IMR-90 (cell line): ENCODE data around the gene CDH23. TPM values are rescaled to one million over a fixed set of nuclear protein-coding genes. Genes with fewer than 3 reads are reported as not detected.

Source experiments
- ATAC-seq: fragments of 200-7000 bp; cut with Tn5 transposase; 2 replicates; pipeline ENCODE4 v1.9.1; 2020; ENCODE audit warnings: low read depth, mild to moderate bottlenecking, moderate library complexity
- BruUV-seq: library from RNA; stranded (reverse); fragments of 400-500 nt; replicated peaks from 2 replicates; lab custom pipeline; 2021; lab: Mats Ljungman, UMichigan
- CTCF ChIA-PET: fragments of 300-600 bp; formaldehyde crosslinking; extraction: SDS; loops from one replicate; lab custom pipeline; 2021; ENCODE audit warnings: antibody characterized with exemption; lab: Yijun Ruan, JAX
- POLR2A ChIA-PET: fragments of 300-600 bp; sonication (Branson Sonifier 250); formaldehyde crosslinking; loops from one replicate; lab custom pipeline; 2022; ENCODE audit warnings: antibody characterized with exemption; ENCODE audit not compliant: unreplicated experiment; lab: Charles Lee
- DNase-seq: peaks from one replicate; pipeline ENCODE4 v3.0.0; 2013
- H2AFZ ChIP-seq: replicated peaks from 2 replicates; pipeline ENCODE3; 2013; ENCODE audit warnings: low read length, mild to moderate bottlenecking; ENCODE audit not compliant: poor library complexity
- H2AK5ac ChIP-seq: 2 replicates; pipeline ENCODE4 v1.6.1; 2013; ENCODE audit warnings: low read depth, low read length, inconsistent platforms
- H2AK9ac ChIP-seq: replicated peaks from 2 replicates; pipeline ENCODE3; 2013; ENCODE audit warnings: mild to moderate bottlenecking, low read depth, low read length, moderate library complexity; ENCODE audit not compliant: poor library complexity
- H2BK120ac ChIP-seq: 2 replicates; pipeline ENCODE4 v1.6.1; 2013; ENCODE audit warnings: low read depth, low read length, inconsistent platforms
- H2BK15ac ChIP-seq: 3 replicates; pipeline ENCODE4 v1.6.1; 2013; ENCODE audit warnings: low read depth, low read length, inconsistent platforms
- H2BK20ac ChIP-seq: 2 replicates; pipeline ENCODE4 v1.6.1; 2013; ENCODE audit warnings: low read depth, mild to moderate bottlenecking, inconsistent platforms, low read length, moderate library complexity
- H2BK5ac ChIP-seq: 2 replicates; pipeline ENCODE4 v1.6.1; 2013; ENCODE audit warnings: mild to moderate bottlenecking, low read depth, low read length, inconsistent platforms; ENCODE audit not compliant: poor library complexity, severe bottlenecking
- H3K14ac ChIP-seq: replicated peaks from 2 replicates; pipeline ENCODE4 v1.6.1; 2013; ENCODE audit warnings: low read depth, low read length, inconsistent platforms
- H3K18ac ChIP-seq: 2 replicates; pipeline ENCODE4 v1.6.1; 2013; ENCODE audit warnings: low read depth, low read length, control low read depth
- H3K23ac ChIP-seq: 2 replicates; pipeline ENCODE4 v1.6.1; 2013; ENCODE audit warnings: low read depth, low read length, inconsistent platforms
- H3K27ac ChIP-seq: 2 replicates; pipeline ENCODE4 v1.5.1; 2013; ENCODE audit warnings: mild to moderate bottlenecking, control low read depth, low read length; ENCODE audit not compliant: insufficient read depth
- H3K27me3 ChIP-seq: 2 replicates; pipeline ENCODE4 v1.6.1; 2013; ENCODE audit warnings: low read length; ENCODE audit not compliant: control insufficient read depth, insufficient read depth
- H3K36me3 ChIP-seq: 2 replicates; pipeline ENCODE4 v1.6.1; 2013; ENCODE audit warnings: low read length, mixed read lengths; ENCODE audit not compliant: control insufficient read depth, insufficient read depth
- H3K4ac ChIP-seq: 2 replicates; pipeline ENCODE4 v1.6.1; 2013; ENCODE audit warnings: low read depth, low read length, inconsistent platforms
- H3K4me1 ChIP-seq: 2 replicates; pipeline ENCODE4 v1.6.1; 2013; ENCODE audit warnings: low read length, mixed read lengths; ENCODE audit not compliant: control insufficient read depth, insufficient read depth
- H3K4me2 ChIP-seq: 2 replicates; pipeline ENCODE4 v1.6.1; 2013; ENCODE audit warnings: low read depth, mild to moderate bottlenecking, control low read depth, low read length, moderate library complexity
- H3K4me3 ChIP-seq: 2 replicates; pipeline ENCODE4 v1.5.1; 2013; ENCODE audit warnings: low read depth, mild to moderate bottlenecking, control low read depth, low read length, moderate library complexity; ENCODE audit not compliant: insufficient read depth
- H3K56ac ChIP-seq: 2 replicates; pipeline ENCODE4 v1.6.1; 2013; ENCODE audit warnings: low read length, inconsistent platforms; ENCODE audit not compliant: insufficient read depth; ENCODE audit errors: extremely low read depth
- H3K79me1 ChIP-seq, 2 experiments: 2 replicates each; pipeline ENCODE4 v1.6.1; 2013; ENCODE audit warnings: low read length in 2 of 2, inconsistent platforms in 1 of 2, low read depth in 1 of 2
- H3K9ac ChIP-seq: 2 replicates; pipeline ENCODE4 v1.6.1; 2013; ENCODE audit warnings: low read depth, low read length, control low read depth
- H3K9me1 ChIP-seq: 2 replicates; pipeline ENCODE4 v1.6.1; 2013; ENCODE audit warnings: low read length, inconsistent platforms; ENCODE audit not compliant: insufficient read depth
- H3K9me3 ChIP-seq: 2 replicates; pipeline ENCODE4 v1.6.1; 2013; ENCODE audit warnings: low read length; ENCODE audit not compliant: control insufficient read depth, insufficient read depth
- H4K20me1 ChIP-seq: 2 replicates; pipeline ENCODE4 v1.6.1; 2013; ENCODE audit warnings: low read length, inconsistent platforms; ENCODE audit not compliant: insufficient read depth
- H4K5ac ChIP-seq: 2 replicates; pipeline ENCODE4 v1.6.1; 2013; ENCODE audit warnings: mild to moderate bottlenecking, low read depth, low read length, control low read depth
- H4K8ac ChIP-seq, 2 experiments: 2 replicates each; pipeline ENCODE4 v1.6.1; 2013; ENCODE audit warnings: low read depth in 2 of 2, low read length in 2 of 2, control low read depth in 1 of 2, inconsistent platforms in 1 of 2
- H4K91ac ChIP-seq: 2 replicates; pipeline ENCODE4 v1.6.1; 2013; ENCODE audit warnings: low read depth, low read length, inconsistent platforms; ENCODE audit not compliant: insufficient read depth
- BHLHE40 ChIP-seq: fragments of 150-350 bp; IDR thresholded peaks from 2 replicates; pipeline ENCODE4 v1.6.1; 2016; ENCODE audit warnings: mild to moderate bottlenecking, low read depth, low read length
- CEBPB ChIP-seq: IDR thresholded peaks from 2 replicates; pipeline ENCODE4 v1.6.1; 2012; ENCODE audit warnings: low read depth, low read length, improper control_type of control experiment
- CHD1 ChIP-seq: IDR thresholded peaks from 2 replicates; pipeline ENCODE4 v1.6.1; 2012; ENCODE audit warnings: low read depth, low read length, improper control_type of control experiment
- FOS ChIP-seq: fragments of 150-350 bp; IDR thresholded peaks from 2 replicates; pipeline ENCODE4 v1.6.1; 2016; ENCODE audit warnings: low read depth, low read length
- MAFK ChIP-seq: IDR thresholded peaks from 2 replicates; pipeline ENCODE4 v1.6.1; 2012; ENCODE audit warnings: low read depth, low read length, improper control_type of control experiment
- MAZ ChIP-seq: IDR thresholded peaks from 2 replicates; pipeline ENCODE4 v1.6.1; 2012; ENCODE audit warnings: low read depth, mild to moderate bottlenecking, low read length, improper control_type of control experiment, moderate library complexity, borderline replicate concordance
- MXI1 ChIP-seq: IDR thresholded peaks from 2 replicates; pipeline ENCODE4 v1.6.1; 2012; ENCODE audit warnings: low read depth, mild to moderate bottlenecking, low read length, moderate library complexity, borderline replicate concordance
- NFE2L2 ChIP-seq: fragments of 150-350 bp; IDR thresholded peaks from 2 replicates; pipeline ENCODE4 v1.6.1; 2016; ENCODE audit warnings: low read depth, mild to moderate bottlenecking, low read length
- POLR2A ChIP-seq: IDR thresholded peaks from 2 replicates; pipeline ENCODE4 v1.6.1; 2012; ENCODE audit warnings: mild to moderate bottlenecking, low read depth, low read length
- RAD21 ChIP-seq: IDR thresholded peaks from 2 replicates; pipeline ENCODE4 v1.6.1; 2012; ENCODE audit warnings: low read length, improper control_type of control experiment
- RCOR1 ChIP-seq: IDR thresholded peaks from 2 replicates; pipeline ENCODE4 v1.6.1; 2012; ENCODE audit warnings: mild to moderate bottlenecking, low read length, improper control_type of control experiment; ENCODE audit not compliant: insufficient replicate concordance
- RFX5 ChIP-seq: IDR thresholded peaks from 2 replicates; pipeline ENCODE4 v1.8.0; 2012; ENCODE audit warnings: low read depth, mild to moderate bottlenecking, low read length, moderate library complexity
- SMC3 ChIP-seq: fragments of 150-350 bp; IDR thresholded peaks from 2 replicates; pipeline ENCODE4 v1.6.1; 2016; ENCODE audit warnings: low read depth, mild to moderate bottlenecking, antibody characterized with exemption, low read length, moderate library complexity
- WGBS, 2 experiments: methylation state at CpG; one replicate each; pipeline versions ENCODE4 v1.1.5 to v1.1.7; 2013; ENCODE audit warnings: missing lambda C conversion rate in 2 of 2; ENCODE audit not compliant: insufficient read length in 1 of 2; ENCODE audit errors: extremely low coverage in 2 of 2; 5-methylcytosine and 5-hydroxymethylcytosine counted together
- dilution Hi-C: fragments of 300-500 bp; cut with HindIII; formaldehyde crosslinking; loops from one replicate; pipeline ENCODE4 v1.14.3; 2018; ENCODE audit warnings: low sequenced_read_pairs; ENCODE audit not compliant: unreplicated experiment
- in situ Hi-C: fragments of 300-500 bp; cut with MboI; formaldehyde crosslinking; loops from 3 replicates; pipeline ENCODE4 v1.14.3; 2019; ENCODE audit warnings: low sequenced_read_pairs, inconsistent platforms, mixed read lengths
- intact Hi-C: fragments of 100-400 bp; cut with micrococcal nuclease; formaldehyde crosslinking; loops from 2 replicates; pipeline ENCODE4 v1.10.0; 2022
- polyA plus RNA-seq, 3 experiments: library from polyadenylated mRNA; depleted of rRNA; stranded (reverse); fragments of >200 nt; gene quantifications; 2 replicates each; pipeline ENCODE4 v1.2.3, GENCODE V29; 2012; ENCODE audit warnings: low replicate concordance in 1 of 3
- total RNA-seq: library from RNA; depleted of rRNA; stranded (reverse); fragments of >200 nt; gene quantifications from 2 replicates; pipeline ENCODE4 v1.2.3, GENCODE V29; 2012
- TF ChIP-seq, protein P1 (sequence below): conservative IDR thresholded peaks from 2 replicates; pipeline ENCODE4 v1.5.1; 2012; ENCODE audit warnings: mild to moderate bottlenecking, low read depth, low read length, improper control_type of control experiment
- TF ChIP-seq, protein P2 (sequence below): fragments of 150-350 bp; IDR thresholded peaks from 2 replicates; pipeline ENCODE4 v1.6.1; 2016; ENCODE audit warnings: low read depth, mild to moderate bottlenecking, low read length, moderate library complexity, borderline replicate concordance
- TF ChIP-seq, protein P3 (sequence below): fragments of 150-350 bp; IDR thresholded peaks from 2 replicates; pipeline ENCODE4 v1.6.1; 2017; ENCODE audit warnings: mild to moderate bottlenecking, antibody characterized with exemption, low read length, low read depth

The CDH23 gene
- total and polyA plus RNA-seq, 2 of the 4 experiments (the other 2 are of a cell fraction): under 0.01 to 0.03 TPM

DNA sequence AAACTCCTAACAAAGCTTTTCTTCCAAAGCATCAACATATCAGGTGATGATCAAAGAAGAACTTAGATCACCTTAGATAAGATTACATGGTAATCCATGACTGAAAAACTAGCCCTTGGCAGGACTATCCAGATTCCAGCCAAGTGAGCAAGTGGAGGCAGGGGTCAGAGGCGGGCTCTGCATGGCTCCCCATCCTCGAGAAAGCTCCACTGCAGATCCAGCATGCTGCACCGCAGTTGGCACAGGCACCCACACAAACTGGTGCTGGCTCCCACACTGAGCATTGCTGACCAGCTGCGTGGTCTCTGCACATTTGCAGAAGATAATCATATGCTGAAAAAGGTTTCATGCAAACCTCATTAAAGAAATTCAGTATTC is 444.2 kb downstream of the CDH23 start:
- POLR2A ChIA-PET: interaction anchor here (1.6 kb wide), 1 partner anchor 10 kb away, joined by 5 read pairs; the partner anchor contains the start of gene PSAP
- no peak overlapping the region for H4K91ac ChIP-seq
- H2BK5ac ChIP-seq: no peak overlapping the region
- no peak overlapping the region for H2AK9ac ChIP-seq
- H3K9me3 ChIP-seq: no peaks in the 10 kb centered on the region
- H3K27me3 ChIP-seq: no peaks in the 10 kb centered on the region
- H2BK20ac ChIP-seq: no peak overlapping the region
- peaks cover 99% of the 10 kb centered on the region for H4K20me1 ChIP-seq
- 86% methylated on average over 4 of the region's 4 CpGs; no CpG with 5 or more reads in 1 of the 2 experiments for WGBS, 2 experiments
- H4K8ac ChIP-seq: no peak overlapping the region
- DNase-seq: no peak
- no peak for ATAC-seq
- H3K23ac ChIP-seq: no peak overlapping the region
- no peak overlapping the region for H3K27ac ChIP-seq
- H2AK5ac ChIP-seq: no peak overlapping the region
- H3K56ac ChIP-seq: no peak overlapping the region
- H3K18ac ChIP-seq: no peak overlapping the region
- H4K5ac ChIP-seq: no peak overlapping the region
- H3K9me1 ChIP-seq: peaks cover 33% of the 10 kb centered on the region
- no peak overlapping the region for H3K4ac ChIP-seq
- CTCF ChIA-PET: interaction anchor here (0.6 kb wide), 1 partner anchor 37 kb away, joined by 4 read pairs; no protein-coding TSS in a partner anchor
- in situ Hi-C loops (no loop called here), dilution Hi-C loops (no loop called here), intact Hi-C loops (loop anchor here (1.0 to 5.0 kb wide), 2 partner anchors 10 to 46 kb away; partner anchors contain the start of gene PSAP)
- H3K14ac ChIP-seq: no peak overlapping the region
- peaks cover 31 to 90% of the 10 kb centered on the region in 2 experiments for H3K79me1 ChIP-seq
- H2BK15ac ChIP-seq: no peak overlapping the region
- no peak overlapping the region for H3K4me2 ChIP-seq
- peaks cover 24% of the 10 kb centered on the region for H3K4me1 ChIP-seq
- no peak overlapping the region for H2BK120ac ChIP-seq
- H3K4me3 ChIP-seq: no peak overlapping the region
- H2AFZ ChIP-seq: no peak overlapping the region
- BruUV-seq: no TSS peak
- TF ChIP-seq, protein P1, sequence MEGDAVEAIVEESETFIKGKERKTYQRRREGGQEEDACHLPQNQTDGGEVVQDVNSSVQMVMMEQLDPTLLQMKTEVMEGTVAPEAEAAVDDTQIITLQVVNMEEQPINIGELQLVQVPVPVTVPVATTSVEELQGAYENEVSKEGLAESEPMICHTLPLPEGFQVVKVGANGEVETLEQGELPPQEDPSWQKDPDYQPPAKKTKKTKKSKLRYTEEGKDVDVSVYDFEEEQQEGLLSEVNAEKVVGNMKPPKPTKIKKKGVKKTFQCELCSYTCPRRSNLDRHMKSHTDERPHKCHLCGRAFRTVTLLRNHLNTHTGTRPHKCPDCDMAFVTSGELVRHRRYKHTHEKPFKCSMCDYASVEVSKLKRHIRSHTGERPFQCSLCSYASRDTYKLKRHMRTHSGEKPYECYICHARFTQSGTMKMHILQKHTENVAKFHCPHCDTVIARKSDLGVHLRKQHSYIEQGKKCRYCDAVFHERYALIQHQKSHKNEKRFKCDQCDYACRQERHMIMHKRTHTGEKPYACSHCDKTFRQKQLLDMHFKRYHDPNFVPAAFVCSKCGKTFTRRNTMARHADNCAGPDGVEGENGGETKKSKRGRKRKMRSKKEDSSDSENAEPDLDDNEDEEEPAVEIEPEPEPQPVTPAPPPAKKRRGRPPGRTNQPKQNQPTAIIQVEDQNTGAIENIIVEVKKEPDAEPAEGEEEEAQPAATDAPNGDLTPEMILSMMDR: no peak
- TF ChIP-seq FOS (no peak), NFE2L2 (no peak), POLR2A (no peak), CHD1 (no peak), MAFK (no peak), SMC3 (no peak), RFX5 (no peak), MAZ (no peak), MXI1 (no peak), CEBPB (no peak), BHLHE40 (no peak), RAD21 (no peak), RCOR1 (no peak)
- TF ChIP-seq, protein P2, sequence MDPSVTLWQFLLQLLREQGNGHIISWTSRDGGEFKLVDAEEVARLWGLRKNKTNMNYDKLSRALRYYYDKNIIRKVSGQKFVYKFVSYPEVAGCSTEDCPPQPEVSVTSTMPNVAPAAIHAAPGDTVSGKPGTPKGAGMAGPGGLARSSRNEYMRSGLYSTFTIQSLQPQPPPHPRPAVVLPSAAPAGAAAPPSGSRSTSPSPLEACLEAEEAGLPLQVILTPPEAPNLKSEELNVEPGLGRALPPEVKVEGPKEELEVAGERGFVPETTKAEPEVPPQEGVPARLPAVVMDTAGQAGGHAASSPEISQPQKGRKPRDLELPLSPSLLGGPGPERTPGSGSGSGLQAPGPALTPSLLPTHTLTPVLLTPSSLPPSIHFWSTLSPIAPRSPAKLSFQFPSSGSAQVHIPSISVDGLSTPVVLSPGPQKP: no peak
- TF ChIP-seq, protein P3, sequence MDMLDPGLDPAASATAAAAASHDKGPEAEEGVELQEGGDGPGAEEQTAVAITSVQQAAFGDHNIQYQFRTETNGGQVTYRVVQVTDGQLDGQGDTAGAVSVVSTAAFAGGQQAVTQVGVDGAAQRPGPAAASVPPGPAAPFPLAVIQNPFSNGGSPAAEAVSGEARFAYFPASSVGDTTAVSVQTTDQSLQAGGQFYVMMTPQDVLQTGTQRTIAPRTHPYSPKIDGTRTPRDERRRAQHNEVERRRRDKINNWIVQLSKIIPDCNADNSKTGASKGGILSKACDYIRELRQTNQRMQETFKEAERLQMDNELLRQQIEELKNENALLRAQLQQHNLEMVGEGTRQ: no peak
- H3K9ac ChIP-seq: no peak overlapping the region
- H3K36me3 ChIP-seq: peaks cover 8% of the 10 kb centered on the region; the same call in 1 of the 2 replicates
